Suprapubic skin (tissue), 4 donors: ENCODE measurements around the gene PDIA6. TPM values are rescaled to one million over a fixed set of nuclear protein-coding genes. Genes with fewer than 3 reads are reported as not detected.

ENCODE experiments used
- DNase-seq, 2 donors: peaks; one replicate each; pipeline ENCODE4 v3.0.0-alpha.2; 2019; ENCODE audit warnings: low spot score in 2 of 2
- H3K27ac ChIP-seq: fragments of 200-600 bp; sonication (generic); one replicate; pipeline ENCODE4 v1.5.1; 2019
- H3K27me3 ChIP-seq: fragments of 200-600 bp; sonication (generic); one replicate; pipeline ENCODE4 v1.5.1; 2019
- H3K36me3 ChIP-seq: fragments of 200-600 bp; sonication (generic); one replicate; pipeline ENCODE4 v1.5.1; 2019
- H3K4me1 ChIP-seq: fragments of 200-600 bp; sonication (generic); one replicate; pipeline ENCODE4 v1.5.1; 2019
- H3K4me3 ChIP-seq: fragments of 200-600 bp; sonication (generic); one replicate; pipeline ENCODE4 v1.5.1; 2019; ENCODE audit warnings: mild to moderate bottlenecking
- H3K9me3 ChIP-seq: fragments of 200-600 bp; sonication (generic); one replicate; pipeline ENCODE4 v1.5.1; 2019
- EP300 ChIP-seq: sonication (generic); formaldehyde crosslinking; IDR thresholded peaks from one replicate; pipeline ENCODE4 v1.6.1; 2017; ENCODE audit warnings: antibody characterized with exemption
- POLR2A ChIP-seq, 2 donors: fragments of 450-650 bp; IDR thresholded peaks; one replicate each; pipeline ENCODE4 v1.6.1; 2017; ENCODE audit warnings: antibody characterized with exemption in 2 of 2, mild to moderate bottlenecking in 2 of 2, moderate library complexity in 2 of 2
- POLR2AphosphoS5 ChIP-seq, 3 donors: sonication (generic); formaldehyde crosslinking; IDR thresholded peaks; one replicate each; pipeline ENCODE4 v1.6.1; 2017; ENCODE audit warnings: antibody characterized with exemption in 3 of 3
- WGBS: methylation state at CpG from one replicate; pipeline ENCODE4 v1.1.5; 2018; 5-methylcytosine and 5-hydroxymethylcytosine counted together
- total RNA-seq, 4 donors: library from RNA; depleted of rRNA; stranded (reverse); fragments of >200 nt; gene quantifications; one replicate each; pipeline ENCODE4 v1.1.0, GENCODE V29; 2016
- TF ChIP-seq, protein P1 (sequence below), 2 donors: fragments of 200-600 bp in 1 of 2; fragments of 450-650 bp in 1 of 2; sonication (generic) in 1 of 2; IDR thresholded peaks; one replicate each; pipeline ENCODE4 v1.5.1; 2016 to 2019; ENCODE audit warnings: antibody characterized with exemption in 2 of 2, mild to moderate bottlenecking in 1 of 2, moderate library complexity in 1 of 2

The PDIA6 gene
- total RNA-seq, 4 donors from 2014 or later: 40.2 to 77.5 (median 63.1) TPM

DNA sequence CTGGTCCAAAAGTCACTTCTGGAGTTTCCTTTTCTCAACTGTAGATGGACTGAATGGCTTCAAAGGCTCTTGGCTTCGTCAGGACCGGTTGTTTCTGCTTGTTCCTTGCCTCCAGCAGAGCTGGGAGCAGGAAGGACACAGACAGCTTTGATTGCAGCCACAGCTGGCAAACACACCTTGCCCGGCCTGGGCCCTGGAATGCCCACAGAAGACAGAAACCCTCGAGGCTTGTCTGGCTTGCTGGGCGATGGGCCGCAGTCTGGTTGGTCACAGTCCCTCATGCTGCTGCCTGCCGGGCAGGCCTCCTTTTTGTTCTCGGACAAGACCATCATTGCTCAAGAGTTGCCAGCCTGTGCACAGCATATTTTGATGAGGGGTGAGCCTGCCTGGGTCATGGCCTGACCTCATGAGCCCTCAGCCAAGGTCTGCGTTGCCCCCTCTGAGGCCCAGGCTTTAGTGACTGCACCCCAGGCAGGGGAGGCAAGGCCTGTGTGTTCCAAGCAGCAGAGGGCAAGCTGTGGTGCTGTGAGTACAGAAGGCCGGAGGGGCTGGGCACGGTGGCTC, 53.4 kb downstream of the PDIA6 start:
- no peaks in the 10 kb centered on the region for H3K4me1 ChIP-seq
- no peaks in the 10 kb centered on the region for H3K27me3 ChIP-seq
- H3K36me3 ChIP-seq: no peaks in the 10 kb centered on the region
- no peak for DNase-seq
- no peak overlapping the region for H3K4me3 ChIP-seq
- H3K27ac ChIP-seq: no peak overlapping the region
- no peaks in the 10 kb centered on the region for H3K9me3 ChIP-seq
- TF ChIP-seq EP300: no peak
- TF ChIP-seq POLR2A (IDR thresholded peaks at IDR 0.05): no peak
- TF ChIP-seq, protein P1, sequence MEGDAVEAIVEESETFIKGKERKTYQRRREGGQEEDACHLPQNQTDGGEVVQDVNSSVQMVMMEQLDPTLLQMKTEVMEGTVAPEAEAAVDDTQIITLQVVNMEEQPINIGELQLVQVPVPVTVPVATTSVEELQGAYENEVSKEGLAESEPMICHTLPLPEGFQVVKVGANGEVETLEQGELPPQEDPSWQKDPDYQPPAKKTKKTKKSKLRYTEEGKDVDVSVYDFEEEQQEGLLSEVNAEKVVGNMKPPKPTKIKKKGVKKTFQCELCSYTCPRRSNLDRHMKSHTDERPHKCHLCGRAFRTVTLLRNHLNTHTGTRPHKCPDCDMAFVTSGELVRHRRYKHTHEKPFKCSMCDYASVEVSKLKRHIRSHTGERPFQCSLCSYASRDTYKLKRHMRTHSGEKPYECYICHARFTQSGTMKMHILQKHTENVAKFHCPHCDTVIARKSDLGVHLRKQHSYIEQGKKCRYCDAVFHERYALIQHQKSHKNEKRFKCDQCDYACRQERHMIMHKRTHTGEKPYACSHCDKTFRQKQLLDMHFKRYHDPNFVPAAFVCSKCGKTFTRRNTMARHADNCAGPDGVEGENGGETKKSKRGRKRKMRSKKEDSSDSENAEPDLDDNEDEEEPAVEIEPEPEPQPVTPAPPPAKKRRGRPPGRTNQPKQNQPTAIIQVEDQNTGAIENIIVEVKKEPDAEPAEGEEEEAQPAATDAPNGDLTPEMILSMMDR (IDR thresholded peaks at IDR 0.05): no peak
- TF ChIP-seq POLR2AphosphoS5 (IDR thresholded peaks at IDR 0.05): no peak
- 91% methylated on average over 5 of the region's 11 CpGs for WGBS

GRCh38 chr2:10757814-10758286, 54.7 kb downstream of the PDIA6 start:
- peaks cover 6% of the 10 kb centered on the region for H3K4me1 ChIP-seq
- no peaks in the 10 kb centered on the region for H3K27me3 ChIP-seq
- no peaks in the 10 kb centered on the region for H3K9me3 ChIP-seq
- H3K4me3 ChIP-seq: no peak overlapping the region
- 77% methylated on average over 6 of the region's 6 CpGs for WGBS
- no peaks in the 10 kb centered on the region for H3K36me3 ChIP-seq
- no peak for DNase-seq
- no peak overlapping the region for H3K27ac ChIP-seq
- no peak for TF ChIP-seq POLR2A (IDR thresholded peaks at IDR 0.05)
- TF ChIP-seq, protein P1 (IDR thresholded peaks at IDR 0.05): no peak
- TF ChIP-seq POLR2AphosphoS5 (IDR thresholded peaks at IDR 0.05): no peak
- TF ChIP-seq EP300: no peak

- Histone ChIP-seq H3K27me3 (no peaks in the 10 kb centered on the region), H3K9me3 (no peaks in the 10 kb centered on the region), H3K4me1 (peaks cover 6% of the 10 kb centered on the region), H3K36me3 (no peaks in the 10 kb centered on the region), H3K27ac (no peak overlapping the region), H3K4me3 (no peak overlapping the region)
- WGBS: 39% methylated on average over 7 of the region's 7 CpGs
- DNase-seq: no peak
- TF ChIP-seq POLR2A (IDR thresholded peaks at IDR 0.05): no peak
- no peak for TF ChIP-seq EP300
- TF ChIP-seq, protein P1 (IDR thresholded peaks at IDR 0.05): no peak
- TF ChIP-seq POLR2AphosphoS5 (IDR thresholded peaks at IDR 0.05): no peak
These were observed 57.0 kb downstream of the PDIA6 start for GRCh38 chr2:10755621-10756020.

DNA sequence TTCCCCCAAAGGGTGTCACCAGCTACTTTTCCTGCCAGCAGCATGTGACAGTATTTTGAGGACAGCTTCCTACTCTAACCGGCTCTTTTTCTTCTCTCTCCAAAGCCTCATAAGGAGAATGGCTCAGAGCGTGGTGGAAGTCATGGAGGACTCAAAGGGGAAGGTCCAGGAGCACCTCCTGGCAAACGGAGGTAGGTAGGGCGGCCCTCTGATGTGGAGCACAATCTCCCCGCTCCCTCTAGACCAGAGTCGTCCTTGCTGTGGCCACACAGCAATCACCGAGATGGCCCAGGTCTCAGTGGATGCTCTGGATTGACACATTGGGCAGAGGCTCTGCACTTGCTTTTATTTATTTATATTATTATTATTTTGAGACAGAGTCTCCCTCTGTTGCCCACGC, 58.7 kb downstream of the PDIA6 start:
- H3K4me1 ChIP-seq: peaks cover 6% of the 10 kb centered on the region
- TF ChIP-seq EP300 (no peak), POLR2A (IDR thresholded peaks at IDR 0.05) (no peak), POLR2AphosphoS5 (IDR thresholded peaks at IDR 0.05) (no peak)
- TF ChIP-seq, protein P1 (IDR thresholded peaks at IDR 0.05): no peak

DNA sequence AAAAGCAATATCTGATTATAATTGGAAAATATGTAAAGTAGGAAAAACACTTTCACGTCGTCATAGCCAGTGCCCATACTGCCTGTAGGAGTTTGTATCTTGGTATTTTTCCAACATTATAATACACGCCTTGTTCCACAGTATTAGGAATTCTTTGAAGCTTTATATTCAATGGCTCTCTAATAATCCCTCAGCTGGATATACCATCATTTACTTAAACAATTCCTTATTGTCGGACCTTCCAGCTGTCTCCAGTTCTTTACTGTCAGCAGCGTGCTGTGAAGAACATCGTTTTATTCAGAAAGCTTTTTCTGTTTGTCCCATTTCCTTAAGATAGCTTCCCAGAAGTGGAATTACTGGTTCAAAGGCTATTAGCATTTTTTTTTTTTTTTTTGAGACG, 59.4 kb downstream of the PDIA6 start:
- no peak for DNase-seq
- Histone ChIP-seq H3K4me1 (peaks cover 6% of the 10 kb centered on the region), H3K36me3 (no peaks in the 10 kb centered on the region), H3K27ac (no peak overlapping the region), H3K4me3 (no peak overlapping the region), H3K27me3 (no peaks in the 10 kb centered on the region), H3K9me3 (no peaks in the 10 kb centered on the region)
- TF ChIP-seq EP300: no peak
- no peak for TF ChIP-seq POLR2A (IDR thresholded peaks at IDR 0.05)
- TF ChIP-seq, protein P1 (IDR thresholded peaks at IDR 0.05): no peak
- TF ChIP-seq POLR2AphosphoS5 (IDR thresholded peaks at IDR 0.05): no peak
- 38% methylated on average over 7 of the region's 7 CpGs for WGBS

More for the DNA sequence above, 58.7 kb downstream of the PDIA6 start:
- WGBS: 79% methylated on average over 8 of the region's 8 CpGs
- Histone ChIP-seq H3K27ac (no peak overlapping the region), H3K4me3 (no peak overlapping the region), H3K27me3 (no peaks in the 10 kb centered on the region), H3K9me3 (no peaks in the 10 kb centered on the region), H3K36me3 (no peaks in the 10 kb centered on the region)
- no peak for DNase-seq
